GM23338 (cell line): ENCODE data around the gene OR6K3. TPM values are rescaled to one million over a fixed set of nuclear protein-coding genes. Genes with fewer than 3 reads are reported as not detected.

Experiments used
- ATAC-seq: fragments of 200-7000 bp; cut with Tn5 transposase; 3 replicates; pipeline ENCODE4 v1.9.1; 2020
- DNase-seq: peaks from one replicate; pipeline ENCODE4 v3.0.0-alpha.2; 2015; ENCODE audit warnings: low spot score
- H2AFZ ChIP-seq: fragments of 200-600 bp; sonication (generic); 2 replicates; pipeline ENCODE4 v1.8.0; 2016; ENCODE audit warnings: antibody characterized with exemption, mild to moderate bottlenecking, moderate library complexity
- H3F3A ChIP-seq: fragments of 200-600 bp; sonication (generic); replicated peaks from 2 replicates; pipeline ENCODE4 v1.8.0; 2017; ENCODE audit warnings: antibody characterized with exemption, mixed run types, low read depth
- H3K27ac ChIP-seq: fragments of 200-600 bp; sonication (generic); 2 replicates; pipeline ENCODE4 v1.6.1; 2016; ENCODE audit warnings: low read depth
- H3K27me3 ChIP-seq: fragments of 200-600 bp; sonication (generic); 2 replicates; pipeline ENCODE4 v1.8.0; 2016; ENCODE audit warnings: mild to moderate bottlenecking, mixed run types, moderate library complexity; ENCODE audit not compliant: insufficient read depth
- H3K36me3 ChIP-seq: fragments of 200-600 bp; sonication (generic); 2 replicates; pipeline ENCODE4 v1.8.0; 2016; ENCODE audit warnings: mild to moderate bottlenecking; ENCODE audit not compliant: insufficient read depth
- H3K4me1 ChIP-seq: fragments of 200-600 bp; sonication (generic); 2 replicates; pipeline ENCODE4 v1.8.0; 2016; ENCODE audit warnings: mild to moderate bottlenecking, moderate library complexity; ENCODE audit not compliant: insufficient read depth
- H3K4me2 ChIP-seq: fragments of 200-600 bp; sonication (generic); 2 replicates; pipeline ENCODE4 v1.7.1; 2017; ENCODE audit warnings: mixed run types
- H3K4me3 ChIP-seq: fragments of 200-600 bp; sonication (generic); 2 replicates; pipeline ENCODE4 v1.6.1; 2016; ENCODE audit warnings: mixed run types
- H3K79me2 ChIP-seq: fragments of 200-600 bp; sonication (generic); replicated peaks from 2 replicates; pipeline ENCODE4 v1.8.0; 2017; ENCODE audit warnings: mild to moderate bottlenecking; ENCODE audit not compliant: insufficient read depth
- H3K9me2 ChIP-seq: fragments of 200-600 bp; sonication (generic); 2 replicates; pipeline ENCODE4 v1.8.0; 2017; ENCODE audit not compliant: insufficient read depth
- H4K20me1 ChIP-seq: fragments of 200-600 bp; sonication (generic); replicated peaks from 2 replicates; pipeline ENCODE4 v1.8.0; 2017; ENCODE audit warnings: mild to moderate bottlenecking; ENCODE audit not compliant: insufficient read depth
- H3K27ac Mint-ChIP-seq: 2 replicates; pipeline ENCODE4 v1.8.0; 2020; ENCODE audit warnings: inconsistent platforms, mild to moderate bottlenecking, moderate library complexity, mixed read lengths
- H3K27me3 Mint-ChIP-seq: 3 replicates; pipeline ENCODE4 v1.8.0; 2022; ENCODE audit warnings: low read depth, mild to moderate bottlenecking, moderate library complexity, mixed read lengths, inconsistent platforms; ENCODE audit not compliant: insufficient read depth, poor library complexity
- H3K36me3 Mint-ChIP-seq: 3 replicates; pipeline ENCODE4 v1.8.0; 2021; ENCODE audit warnings: low read depth, mild to moderate bottlenecking, inconsistent platforms, moderate library complexity, mixed read lengths
- H3K4me1 Mint-ChIP-seq: 3 replicates; pipeline ENCODE4 v1.8.0; 2020; ENCODE audit warnings: mild to moderate bottlenecking, inconsistent platforms, mixed read lengths
- H3K4me3 Mint-ChIP-seq: 3 replicates; pipeline ENCODE4 v1.8.0; 2021; ENCODE audit warnings: moderate library complexity, mild to moderate bottlenecking, inconsistent platforms, mixed read lengths
- H3K9me3 Mint-ChIP-seq: 3 replicates; pipeline ENCODE4 v1.8.0; 2020; ENCODE audit warnings: moderate library complexity, mild to moderate bottlenecking, inconsistent platforms, mixed read lengths
- CREB1 ChIP-seq: fragments of 250-450 bp; sonication (Bioruptor Pico); IDR thresholded peaks from 2 replicates; pipeline ENCODE4 v1.5.0; 2020; ENCODE audit warnings: low read depth, mild to moderate bottlenecking, moderate library complexity
- NANOG ChIP-seq: IDR thresholded peaks from 2 replicates; pipeline ENCODE4 v1.6.1; 2016; ENCODE audit warnings: antibody characterized with exemption, borderline replicate concordance
- POLR2AphosphoS5 ChIP-seq: IDR thresholded peaks from 2 replicates; pipeline ENCODE4 v1.6.1; 2016; ENCODE audit warnings: antibody characterized with exemption, low read depth
- polyA plus RNA-seq: library from polyadenylated mRNA; unstranded; fragments of >200 nt; fragmentation: Nextera tagmentation; extraction: Ambion mirVana; gene quantifications from 2 replicates; pipeline ENCODE4 v1.2.1, GENCODE V29; 2016
- total RNA-seq: library from RNA; depleted of rRNA; stranded (reverse); fragments of >200 nt; shearing (Covaris generic); gene quantifications from 2 replicates; pipeline ENCODE4 v1.2.3, GENCODE V29; 2014
- TF ChIP-seq, protein P1 (sequence below), 2 experiments: fragments of 200-600 bp in 1 of 2; sonication (generic) in 1 of 2; conservative IDR thresholded peaks; 2 replicates each; pipeline versions ENCODE4 v1.5.1 to v1.6.1; 2016 to 2017; ENCODE audit warnings: antibody characterized with exemption in 2 of 2, low read depth in 2 of 2, mild to moderate bottlenecking in 2 of 2, moderate library complexity in 1 of 2
- TF ChIP-seq, protein P2 (sequence below): IDR thresholded peaks from one replicate; pipeline ENCODE4 v1.6.1; 2018; ENCODE audit warnings: antibody characterized with exemption; ENCODE audit not compliant: unreplicated experiment
- TF ChIP-seq, protein P3 (sequence below): fragments of 250-450 bp; sonication (Bioruptor Pico); IDR thresholded peaks from 2 replicates; pipeline ENCODE4 v1.5.0; 2020; ENCODE audit warnings: mild to moderate bottlenecking, moderate library complexity

OR6K3 gene
- total and polyA plus RNA-seq, 2 experiments from 2014 or later, result not detected

DNA sequence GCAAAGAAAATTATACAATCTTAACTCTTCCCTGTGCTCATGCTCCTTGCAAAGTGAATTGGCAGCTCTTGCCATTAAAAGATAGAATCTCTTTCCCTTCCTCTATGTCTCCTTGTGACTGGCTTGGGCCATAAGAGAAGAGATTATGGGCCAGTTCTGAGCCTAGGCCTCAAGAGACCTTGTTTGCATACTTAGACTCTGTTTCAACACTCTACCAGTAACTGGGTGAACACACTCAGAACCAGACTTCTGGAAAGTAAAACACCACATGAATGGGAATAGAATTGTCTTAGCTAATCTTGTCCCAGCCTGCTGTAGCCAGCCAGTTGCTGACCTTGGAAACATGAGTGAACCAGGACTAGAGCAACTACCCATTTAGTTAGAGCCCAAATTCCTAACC, 15.3 kb upstream of the OR6K3 start:
- Mint-ChIP-seq H3K36me3 (no peaks in the 10 kb centered on the region), H3K27me3 (no peaks in the 10 kb centered on the region), H3K4me1 (no peaks in the 10 kb centered on the region), H3K27ac (no peak overlapping the region), H3K9me3 (no peaks in the 10 kb centered on the region), H3K4me3 (no peak overlapping the region)
- no peaks in the 10 kb centered on the region for H3F3A ChIP-seq
- no peak for ATAC-seq
- H3K27ac ChIP-seq, result no peak overlapping the region
- no peak overlapping the region for H2AFZ ChIP-seq
- H3K9me2 ChIP-seq, result peaks cover 4% of the 10 kb centered on the region
- H3K27me3 ChIP-seq, result no peaks in the 10 kb centered on the region
- no peak overlapping the region for H3K4me2 ChIP-seq
- DNase-seq, result no peak
- no peaks in the 10 kb centered on the region for H3K36me3 ChIP-seq
- H4K20me1 ChIP-seq, result no peaks in the 10 kb centered on the region
- H3K4me3 ChIP-seq, result no peak overlapping the region
- H3K4me1 ChIP-seq, result no peaks in the 10 kb centered on the region
- no peak for TF ChIP-seq CREB1 (CRISPR knock-in tag)
- no peak for TF ChIP-seq POLR2AphosphoS5
- TF ChIP-seq, protein P1, sequence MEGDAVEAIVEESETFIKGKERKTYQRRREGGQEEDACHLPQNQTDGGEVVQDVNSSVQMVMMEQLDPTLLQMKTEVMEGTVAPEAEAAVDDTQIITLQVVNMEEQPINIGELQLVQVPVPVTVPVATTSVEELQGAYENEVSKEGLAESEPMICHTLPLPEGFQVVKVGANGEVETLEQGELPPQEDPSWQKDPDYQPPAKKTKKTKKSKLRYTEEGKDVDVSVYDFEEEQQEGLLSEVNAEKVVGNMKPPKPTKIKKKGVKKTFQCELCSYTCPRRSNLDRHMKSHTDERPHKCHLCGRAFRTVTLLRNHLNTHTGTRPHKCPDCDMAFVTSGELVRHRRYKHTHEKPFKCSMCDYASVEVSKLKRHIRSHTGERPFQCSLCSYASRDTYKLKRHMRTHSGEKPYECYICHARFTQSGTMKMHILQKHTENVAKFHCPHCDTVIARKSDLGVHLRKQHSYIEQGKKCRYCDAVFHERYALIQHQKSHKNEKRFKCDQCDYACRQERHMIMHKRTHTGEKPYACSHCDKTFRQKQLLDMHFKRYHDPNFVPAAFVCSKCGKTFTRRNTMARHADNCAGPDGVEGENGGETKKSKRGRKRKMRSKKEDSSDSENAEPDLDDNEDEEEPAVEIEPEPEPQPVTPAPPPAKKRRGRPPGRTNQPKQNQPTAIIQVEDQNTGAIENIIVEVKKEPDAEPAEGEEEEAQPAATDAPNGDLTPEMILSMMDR (conservative IDR thresholded peaks at IDR 0.05; ENCODE audit: low read depth in 2 of 2), result no peak
- TF ChIP-seq, protein P2, sequence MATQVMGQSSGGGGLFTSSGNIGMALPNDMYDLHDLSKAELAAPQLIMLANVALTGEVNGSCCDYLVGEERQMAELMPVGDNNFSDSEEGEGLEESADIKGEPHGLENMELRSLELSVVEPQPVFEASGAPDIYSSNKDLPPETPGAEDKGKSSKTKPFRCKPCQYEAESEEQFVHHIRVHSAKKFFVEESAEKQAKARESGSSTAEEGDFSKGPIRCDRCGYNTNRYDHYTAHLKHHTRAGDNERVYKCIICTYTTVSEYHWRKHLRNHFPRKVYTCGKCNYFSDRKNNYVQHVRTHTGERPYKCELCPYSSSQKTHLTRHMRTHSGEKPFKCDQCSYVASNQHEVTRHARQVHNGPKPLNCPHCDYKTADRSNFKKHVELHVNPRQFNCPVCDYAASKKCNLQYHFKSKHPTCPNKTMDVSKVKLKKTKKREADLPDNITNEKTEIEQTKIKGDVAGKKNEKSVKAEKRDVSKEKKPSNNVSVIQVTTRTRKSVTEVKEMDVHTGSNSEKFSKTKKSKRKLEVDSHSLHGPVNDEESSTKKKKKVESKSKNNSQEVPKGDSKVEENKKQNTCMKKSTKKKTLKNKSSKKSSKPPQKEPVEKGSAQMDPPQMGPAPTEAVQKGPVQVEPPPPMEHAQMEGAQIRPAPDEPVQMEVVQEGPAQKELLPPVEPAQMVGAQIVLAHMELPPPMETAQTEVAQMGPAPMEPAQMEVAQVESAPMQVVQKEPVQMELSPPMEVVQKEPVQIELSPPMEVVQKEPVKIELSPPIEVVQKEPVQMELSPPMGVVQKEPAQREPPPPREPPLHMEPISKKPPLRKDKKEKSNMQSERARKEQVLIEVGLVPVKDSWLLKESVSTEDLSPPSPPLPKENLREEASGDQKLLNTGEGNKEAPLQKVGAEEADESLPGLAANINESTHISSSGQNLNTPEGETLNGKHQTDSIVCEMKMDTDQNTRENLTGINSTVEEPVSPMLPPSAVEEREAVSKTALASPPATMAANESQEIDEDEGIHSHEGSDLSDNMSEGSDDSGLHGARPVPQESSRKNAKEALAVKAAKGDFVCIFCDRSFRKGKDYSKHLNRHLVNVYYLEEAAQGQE, result no peak
- no peaks in the 10 kb centered on the region for H3K79me2 ChIP-seq

DNA sequence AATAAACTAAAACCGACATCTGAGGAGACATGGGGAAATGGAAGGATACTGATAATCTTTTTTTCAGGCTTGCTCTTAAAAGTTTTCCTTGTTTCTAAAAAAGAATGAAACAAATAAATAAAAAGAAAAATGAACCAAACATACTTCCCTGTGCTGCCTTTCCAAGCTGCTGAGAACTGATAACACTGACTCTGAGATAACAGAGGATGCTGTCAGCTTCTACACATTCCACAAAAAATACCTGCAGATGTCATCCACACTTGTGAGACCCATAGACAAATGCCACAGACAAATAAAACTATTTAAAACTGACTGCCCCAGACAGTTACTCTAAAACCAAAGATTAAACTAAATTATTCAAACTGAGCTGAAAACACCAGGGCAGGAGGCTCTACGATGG, 12.0 kb upstream of the OR6K3 start:
- H3K36me3 Mint-ChIP-seq, result no peaks in the 10 kb centered on the region

More for the DNA sequence above, 12.0 kb upstream of the OR6K3 start:
- H4K20me1 ChIP-seq, result no peaks in the 10 kb centered on the region
- no peak overlapping the region for H3K4me3 Mint-ChIP-seq
- H3K4me1 ChIP-seq, result no peaks in the 10 kb centered on the region
- H3F3A ChIP-seq, result no peaks in the 10 kb centered on the region
- H2AFZ ChIP-seq, result no peak overlapping the region
- H3K27me3 ChIP-seq, result no peaks in the 10 kb centered on the region
- H3K79me2 ChIP-seq, result no peaks in the 10 kb centered on the region
- no peak for TF ChIP-seq NANOG
- TF ChIP-seq, protein P3, sequence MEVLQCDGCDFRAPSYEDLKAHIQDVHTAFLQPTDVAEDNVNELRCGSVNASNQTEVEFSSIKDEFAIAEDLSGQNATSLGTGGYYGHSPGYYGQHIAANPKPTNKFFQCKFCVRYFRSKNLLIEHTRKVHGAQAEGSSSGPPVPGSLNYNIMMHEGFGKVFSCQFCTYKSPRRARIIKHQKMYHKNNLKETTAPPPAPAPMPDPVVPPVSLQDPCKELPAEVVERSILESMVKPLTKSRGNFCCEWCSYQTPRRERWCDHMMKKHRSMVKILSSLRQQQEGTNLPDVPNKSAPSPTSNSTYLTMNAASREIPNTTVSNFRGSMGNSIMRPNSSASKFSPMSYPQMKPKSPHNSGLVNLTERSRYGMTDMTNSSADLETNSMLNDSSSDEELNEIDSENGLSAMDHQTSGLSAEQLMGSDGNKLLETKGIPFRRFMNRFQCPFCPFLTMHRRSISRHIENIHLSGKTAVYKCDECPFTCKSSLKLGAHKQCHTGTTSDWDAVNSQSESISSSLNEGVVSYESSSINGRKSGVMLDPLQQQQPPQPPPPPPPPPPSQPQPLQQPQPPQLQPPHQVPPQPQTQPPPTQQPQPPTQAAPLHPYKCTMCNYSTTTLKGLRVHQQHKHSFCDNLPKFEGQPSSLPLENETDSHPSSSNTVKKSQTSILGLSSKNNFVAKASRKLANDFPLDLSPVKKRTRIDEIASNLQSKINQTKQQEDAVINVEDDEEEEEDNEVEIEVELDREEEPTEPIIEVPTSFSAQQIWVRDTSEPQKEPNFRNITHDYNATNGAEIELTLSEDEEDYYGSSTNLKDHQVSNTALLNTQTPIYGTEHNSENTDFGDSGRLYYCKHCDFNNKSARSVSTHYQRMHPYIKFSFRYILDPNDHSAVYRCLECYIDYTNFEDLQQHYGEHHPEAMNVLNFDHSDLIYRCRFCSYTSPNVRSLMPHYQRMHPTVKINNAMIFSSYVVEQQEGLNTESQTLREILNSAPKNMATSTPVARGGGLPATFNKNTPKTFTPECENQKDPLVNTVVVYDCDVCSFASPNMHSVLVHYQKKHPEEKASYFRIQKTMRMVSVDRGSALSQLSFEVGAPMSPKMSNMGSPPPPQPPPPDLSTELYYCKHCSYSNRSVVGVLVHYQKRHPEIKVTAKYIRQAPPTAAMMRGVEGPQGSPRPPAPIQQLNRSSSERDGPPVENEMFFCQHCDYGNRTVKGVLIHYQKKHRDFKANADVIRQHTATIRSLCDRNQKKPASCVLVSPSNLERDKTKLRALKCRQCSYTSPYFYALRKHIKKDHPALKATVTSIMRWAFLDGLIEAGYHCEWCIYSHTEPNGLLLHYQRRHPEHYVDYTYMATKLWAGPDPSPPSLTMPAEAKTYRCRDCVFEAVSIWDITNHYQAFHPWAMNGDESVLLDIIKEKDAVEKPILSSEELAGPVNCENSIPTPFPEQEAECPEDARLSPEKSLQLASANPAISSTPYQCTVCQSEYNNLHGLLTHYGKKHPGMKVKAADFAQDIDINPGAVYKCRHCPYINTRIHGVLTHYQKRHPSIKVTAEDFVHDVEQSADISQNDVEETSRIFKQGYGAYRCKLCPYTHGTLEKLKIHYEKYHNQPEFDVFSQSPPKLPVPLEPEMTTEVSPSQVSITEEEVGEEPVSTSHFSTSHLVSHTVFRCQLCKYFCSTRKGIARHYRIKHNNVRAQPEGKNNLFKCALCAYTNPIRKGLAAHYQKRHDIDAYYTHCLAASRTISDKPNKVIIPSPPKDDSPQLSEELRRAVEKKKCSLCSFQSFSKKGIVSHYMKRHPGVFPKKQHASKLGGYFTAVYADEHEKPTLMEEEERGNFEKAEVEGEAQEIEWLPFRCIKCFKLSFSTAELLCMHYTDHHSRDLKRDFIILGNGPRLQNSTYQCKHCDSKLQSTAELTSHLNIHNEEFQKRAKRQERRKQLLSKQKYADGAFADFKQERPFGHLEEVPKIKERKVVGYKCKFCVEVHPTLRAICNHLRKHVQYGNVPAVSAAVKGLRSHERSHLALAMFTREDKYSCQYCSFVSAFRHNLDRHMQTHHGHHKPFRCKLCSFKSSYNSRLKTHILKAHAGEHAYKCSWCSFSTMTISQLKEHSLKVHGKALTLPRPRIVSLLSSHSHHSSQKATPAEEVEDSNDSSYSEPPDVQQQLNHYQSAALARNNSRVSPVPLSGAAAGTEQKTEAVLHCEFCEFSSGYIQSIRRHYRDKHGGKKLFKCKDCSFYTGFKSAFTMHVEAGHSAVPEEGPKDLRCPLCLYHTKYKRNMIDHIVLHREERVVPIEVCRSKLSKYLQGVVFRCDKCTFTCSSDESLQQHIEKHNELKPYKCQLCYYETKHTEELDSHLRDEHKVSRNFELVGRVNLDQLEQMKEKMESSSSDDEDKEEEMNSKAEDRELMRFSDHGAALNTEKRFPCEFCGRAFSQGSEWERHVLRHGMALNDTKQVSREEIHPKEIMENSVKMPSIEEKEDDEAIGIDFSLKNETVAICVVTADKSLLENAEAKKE (CRISPR knock-in tag), result no peak
- no peak for TF ChIP-seq CREB1 (CRISPR knock-in tag)
- no peaks in the 10 kb centered on the region for H3K4me1 Mint-ChIP-seq
- DNase-seq (no peak), ATAC-seq (no peak)
- H3K9me2 ChIP-seq, result peaks cover 3% of the 10 kb centered on the region; the same call in 1 of the 2 replicates
- H3K36me3 ChIP-seq, result no peaks in the 10 kb centered on the region
- no peaks in the 10 kb centered on the region for H3K9me3 Mint-ChIP-seq
- H3K4me3 ChIP-seq, result no peak overlapping the region
- no peak overlapping the region for H3K27ac ChIP-seq
- no peaks in the 10 kb centered on the region for H3K27me3 Mint-ChIP-seq
- H3K4me2 ChIP-seq, result no peak overlapping the region
- no peak overlapping the region for H3K27ac Mint-ChIP-seq
